HFF-Myc (cell line): Measurements from ENCODE around the gene ATAD1.
"Not testable (repeated sequence)": the region's sequence is repeated elsewhere in the genome, so short reads cannot be mapped to it uniquely, and the experiment has no call there.

ENCODE experiments used
- DNase-seq: peaks from one replicate; pipeline ENCODE4 v3.0.0-alpha.2; 2011; ENCODE audit warnings: low read depth; ENCODE audit errors: extremely low read depth
- H3K4me3 ChIP-seq: replicated peaks from 2 replicates; pipeline ENCODE4 v1.5.1; 2011; ENCODE audit warnings: low read depth, mild to moderate bottlenecking, control low read depth, low read length
- TF ChIP-seq, protein P1 (sequence below): IDR thresholded peaks from 2 replicates; pipeline ENCODE4 v1.5.1; 2012; ENCODE audit warnings: mild to moderate bottlenecking, low read depth, low read length, control low read depth; ENCODE audit errors: missing control alignments

Gene ATAD1

DNA sequence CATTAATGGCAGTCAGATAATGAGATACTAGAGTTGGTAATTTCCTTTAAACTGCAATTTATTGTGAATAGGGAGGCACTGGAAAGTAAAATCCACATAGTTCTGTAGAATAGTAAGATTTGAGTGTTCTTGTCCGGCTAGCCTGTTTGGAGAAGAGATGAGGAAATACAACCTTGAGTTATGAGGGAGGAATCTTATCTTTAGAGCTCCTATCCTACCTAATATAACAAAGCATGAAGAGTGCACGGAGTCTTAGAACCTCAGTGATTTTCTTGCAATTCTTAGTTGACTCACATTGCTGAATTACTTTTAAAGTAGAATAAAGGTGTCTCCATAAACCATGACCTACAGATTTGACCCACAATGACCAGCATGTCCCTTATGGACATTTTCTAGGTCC is 73.4 kb downstream of the ATAD1 start:
- H3K4me3 ChIP-seq = no peak overlapping the region
- no peak for DNase-seq
- TF ChIP-seq, protein P1, sequence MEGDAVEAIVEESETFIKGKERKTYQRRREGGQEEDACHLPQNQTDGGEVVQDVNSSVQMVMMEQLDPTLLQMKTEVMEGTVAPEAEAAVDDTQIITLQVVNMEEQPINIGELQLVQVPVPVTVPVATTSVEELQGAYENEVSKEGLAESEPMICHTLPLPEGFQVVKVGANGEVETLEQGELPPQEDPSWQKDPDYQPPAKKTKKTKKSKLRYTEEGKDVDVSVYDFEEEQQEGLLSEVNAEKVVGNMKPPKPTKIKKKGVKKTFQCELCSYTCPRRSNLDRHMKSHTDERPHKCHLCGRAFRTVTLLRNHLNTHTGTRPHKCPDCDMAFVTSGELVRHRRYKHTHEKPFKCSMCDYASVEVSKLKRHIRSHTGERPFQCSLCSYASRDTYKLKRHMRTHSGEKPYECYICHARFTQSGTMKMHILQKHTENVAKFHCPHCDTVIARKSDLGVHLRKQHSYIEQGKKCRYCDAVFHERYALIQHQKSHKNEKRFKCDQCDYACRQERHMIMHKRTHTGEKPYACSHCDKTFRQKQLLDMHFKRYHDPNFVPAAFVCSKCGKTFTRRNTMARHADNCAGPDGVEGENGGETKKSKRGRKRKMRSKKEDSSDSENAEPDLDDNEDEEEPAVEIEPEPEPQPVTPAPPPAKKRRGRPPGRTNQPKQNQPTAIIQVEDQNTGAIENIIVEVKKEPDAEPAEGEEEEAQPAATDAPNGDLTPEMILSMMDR = no peak

DNA sequence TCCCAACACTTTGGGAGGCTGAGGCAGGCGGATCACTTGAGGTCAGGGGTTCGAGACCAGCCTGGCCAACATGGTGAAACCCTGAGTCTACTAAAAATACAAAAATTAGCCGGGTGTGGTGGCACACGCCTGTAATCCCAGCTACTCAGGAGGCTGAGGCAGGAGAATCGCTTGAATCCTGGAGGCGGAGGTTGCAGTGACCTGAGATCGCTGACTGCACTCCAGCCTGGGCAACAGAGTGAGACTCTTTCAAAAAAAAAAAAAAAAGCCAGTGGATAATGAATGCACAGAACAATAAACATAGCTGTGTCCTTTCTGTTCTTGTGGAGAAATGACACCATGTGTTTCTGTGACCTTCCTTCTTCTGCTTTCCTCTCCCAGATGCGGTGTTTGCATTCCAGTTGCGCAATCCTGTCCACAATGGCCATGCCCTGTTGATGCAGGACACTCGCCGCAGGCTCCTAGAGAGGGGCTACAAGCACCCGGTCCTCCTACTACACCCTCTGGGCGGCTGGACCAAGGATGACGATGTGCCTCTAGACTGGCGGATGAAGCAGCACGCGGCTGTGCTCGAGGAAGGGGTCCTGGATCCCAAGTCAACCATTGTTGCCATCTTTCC is 74.9 kb downstream of the ATAD1 start:
- H3K4me3 ChIP-seq, DNase-seq: not testable (repeated sequence)

DNA sequence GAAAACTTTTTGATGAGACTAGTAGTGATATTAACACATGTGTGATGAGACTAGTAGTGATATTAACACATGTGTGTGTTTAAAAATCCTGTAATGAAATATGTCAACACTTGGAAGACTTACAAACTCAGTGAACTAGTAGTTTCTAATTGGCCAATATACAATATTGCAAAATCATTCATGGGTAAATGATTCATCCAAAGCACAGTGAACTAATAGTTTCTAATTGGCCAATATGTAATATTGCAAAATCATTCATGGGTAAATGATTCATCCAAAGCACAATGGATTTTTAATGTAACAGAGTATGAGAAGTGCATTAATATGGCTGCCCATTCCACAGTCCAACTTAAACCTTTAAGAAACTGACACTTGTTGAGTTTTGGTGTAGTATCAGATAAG is 77.8 kb downstream of the ATAD1 start:
- TF ChIP-seq, protein P1 = no peak
- H3K4me3 ChIP-seq = no peak overlapping the region
- no peak for DNase-seq

DNA sequence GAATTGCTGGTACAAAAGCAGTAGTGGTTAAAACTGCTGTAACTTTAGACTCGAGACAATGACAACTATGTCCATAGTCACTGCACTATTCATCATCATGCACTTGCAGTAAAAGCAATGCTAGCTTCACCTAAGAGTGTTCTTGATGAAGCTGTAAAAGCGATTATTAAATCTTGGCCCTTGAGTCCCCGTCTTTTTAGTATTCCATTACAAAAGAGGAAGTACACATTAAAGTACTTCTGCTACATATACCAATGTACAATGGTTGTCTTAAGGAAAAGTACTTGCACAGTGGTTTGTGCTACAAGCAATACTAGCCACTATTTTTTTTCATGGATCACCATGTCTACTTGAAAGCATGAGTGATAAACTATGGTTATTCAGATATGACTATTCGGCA is 78.3 kb downstream of the ATAD1 start:
- TF ChIP-seq, protein P1 = no peak
- H3K4me3 ChIP-seq = no peak overlapping the region
- DNase-seq = no peak

DNA sequence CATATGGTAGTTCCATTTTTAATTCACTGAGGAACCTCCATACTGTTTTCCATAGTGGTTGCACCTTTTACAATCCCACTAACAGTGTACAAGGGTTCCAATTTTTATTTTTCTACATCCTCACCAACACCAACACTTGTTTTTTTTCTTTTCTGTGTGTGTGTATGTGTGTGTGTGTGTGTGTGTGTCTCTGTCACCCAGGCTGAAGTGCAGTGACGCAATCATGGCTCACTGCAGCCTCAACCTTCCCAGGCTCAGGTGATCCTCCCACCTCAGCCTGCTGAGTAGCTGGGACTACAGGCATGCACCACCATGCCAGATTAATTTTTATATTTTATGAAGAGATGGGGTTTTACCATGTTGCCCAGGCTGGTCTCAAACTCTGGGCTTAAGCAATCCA is 79.8 kb downstream of the ATAD1 start:
- DNase-seq, H3K4me3 ChIP-seq: not testable (repeated sequence)

DNA sequence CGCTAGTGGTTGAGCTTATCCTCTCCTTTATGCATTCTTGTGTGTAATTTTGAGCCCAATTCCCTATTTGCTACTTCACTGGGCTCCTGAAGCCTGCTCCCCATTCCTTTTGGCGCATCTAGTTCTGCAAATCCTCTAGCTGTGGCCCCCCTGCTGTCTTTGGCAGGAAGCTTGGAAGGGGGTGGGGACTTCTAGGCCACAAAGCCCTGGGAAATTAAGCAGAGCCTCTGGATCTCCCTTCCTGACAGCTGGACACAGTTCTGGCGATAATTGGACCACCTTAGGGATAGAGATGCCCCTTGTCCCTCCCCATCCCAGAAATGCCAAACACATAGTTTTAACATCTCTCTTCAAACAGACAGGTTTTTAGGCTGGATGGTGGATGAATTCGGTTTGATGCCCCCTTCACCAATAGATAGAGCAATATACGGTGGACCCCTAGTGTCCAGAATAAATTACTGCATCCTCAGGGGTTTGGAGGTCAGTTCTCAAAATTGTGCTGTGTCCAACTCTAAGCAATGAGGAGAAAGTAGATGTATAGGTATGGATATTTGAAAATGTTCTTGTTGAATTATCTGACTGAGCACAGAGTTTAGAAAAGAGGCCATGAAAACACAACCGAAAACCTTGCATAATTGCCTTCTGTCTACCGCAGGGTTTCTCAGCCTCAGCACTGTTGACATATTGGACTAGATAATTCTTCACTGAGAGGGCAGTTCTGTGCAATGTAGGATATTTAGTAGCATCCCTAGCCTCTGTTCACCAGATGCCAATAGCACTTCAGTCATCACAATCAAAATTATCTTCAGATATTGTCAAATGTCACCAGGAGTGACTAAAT is 82.8 kb downstream of the ATAD1 start:
- no peak for DNase-seq
- H3K4me3 ChIP-seq = no peak overlapping the region
- TF ChIP-seq, protein P1 = peak; percentile 71

DNA sequence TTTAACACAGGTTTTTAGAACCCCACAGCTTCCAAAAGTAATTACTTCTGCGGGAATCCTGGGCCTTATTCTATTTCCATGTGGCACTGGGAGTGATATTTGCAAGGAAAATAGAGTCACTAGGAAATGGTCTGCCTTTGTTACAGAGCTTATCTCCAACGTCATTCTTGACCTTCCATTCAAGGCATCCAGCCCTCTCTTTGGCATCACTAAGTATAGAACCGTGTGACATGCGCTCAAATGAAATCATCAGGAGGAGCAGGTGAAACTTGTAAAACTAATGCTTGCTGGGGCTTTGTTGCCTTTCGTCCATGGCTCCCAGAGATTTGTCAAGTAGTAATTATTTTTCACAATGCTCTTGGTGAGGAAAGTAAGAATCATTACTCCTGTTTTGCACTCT is 84.9 kb downstream of the ATAD1 start:
- TF ChIP-seq, protein P1 = no peak
- no peak overlapping the region for H3K4me3 ChIP-seq
- no peak for DNase-seq

DNA sequence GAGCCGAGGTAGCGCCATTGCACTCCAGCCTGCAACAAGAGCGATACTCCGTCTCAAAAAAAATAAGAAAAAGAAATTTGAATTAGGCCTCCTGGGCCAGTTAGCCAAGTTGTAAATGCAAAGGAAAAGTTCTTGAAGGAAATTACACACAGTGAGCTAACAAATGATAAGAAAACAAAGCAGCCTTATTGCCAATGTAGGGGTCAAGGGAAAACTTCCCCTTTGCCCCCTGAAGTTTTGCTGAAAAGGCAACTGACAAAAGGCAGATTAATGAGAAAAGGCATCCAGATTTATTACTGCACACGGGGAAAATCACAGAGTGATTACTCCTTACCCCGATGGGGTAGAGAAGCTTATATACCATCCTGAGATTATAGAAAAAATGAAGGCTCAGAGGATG is 88.1 kb downstream of the ATAD1 start:
- TF ChIP-seq, protein P1 = no peak
- no peak overlapping the region for H3K4me3 ChIP-seq
- no peak for DNase-seq
